ENCODE measurements around the gene RSPO1.
"Not testable (repeated sequence)": the region's sequence is repeated elsewhere in the genome, so short reads cannot be mapped to it uniquely, and the experiment has no call there.

RSPO1 gene

DNA sequence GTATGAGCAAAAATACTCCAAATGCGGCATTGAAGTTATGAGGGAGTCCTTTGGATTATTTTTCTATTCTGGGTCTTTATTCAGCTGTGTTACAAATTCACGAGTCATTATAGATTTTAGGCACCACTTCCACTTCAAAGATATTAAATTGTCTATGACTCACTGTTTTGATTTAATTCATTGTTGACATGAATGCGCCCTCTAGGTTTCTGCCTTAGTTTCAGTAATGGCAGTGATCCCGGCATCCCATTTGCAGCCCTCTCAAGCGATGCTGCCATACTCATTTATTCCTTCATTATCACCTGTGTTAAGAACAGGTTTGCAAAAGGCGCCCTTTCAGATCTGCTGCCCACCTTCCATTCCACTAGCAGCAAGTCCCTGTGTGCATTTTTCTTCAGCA is 14.0 kb downstream of the RSPO1 start:
- DNase-seq (ENCODE audit: low spot score) = no peak

DNA sequence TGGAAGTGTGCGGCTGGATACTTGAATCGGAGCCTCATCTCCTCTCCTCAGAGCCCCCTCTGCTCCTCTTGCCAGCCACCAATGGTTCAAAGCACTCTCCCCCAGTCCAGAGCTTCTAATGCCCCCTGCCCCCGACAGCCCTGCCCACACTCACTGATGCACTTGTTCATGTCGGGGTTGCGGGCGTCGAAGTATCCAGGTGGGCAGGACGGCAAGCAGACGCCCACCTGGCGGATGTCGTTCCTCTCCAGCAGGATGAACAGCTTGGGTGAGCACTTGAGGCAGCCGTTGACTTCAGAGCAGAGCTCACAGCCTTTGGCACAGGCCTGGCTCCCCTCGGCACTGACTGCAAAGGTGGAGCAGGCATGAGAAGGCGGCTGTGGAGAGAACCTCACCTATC is 18.4 kb downstream of the RSPO1 start:
- no peak for DNase-seq (ENCODE audit: low spot score)

DNA sequence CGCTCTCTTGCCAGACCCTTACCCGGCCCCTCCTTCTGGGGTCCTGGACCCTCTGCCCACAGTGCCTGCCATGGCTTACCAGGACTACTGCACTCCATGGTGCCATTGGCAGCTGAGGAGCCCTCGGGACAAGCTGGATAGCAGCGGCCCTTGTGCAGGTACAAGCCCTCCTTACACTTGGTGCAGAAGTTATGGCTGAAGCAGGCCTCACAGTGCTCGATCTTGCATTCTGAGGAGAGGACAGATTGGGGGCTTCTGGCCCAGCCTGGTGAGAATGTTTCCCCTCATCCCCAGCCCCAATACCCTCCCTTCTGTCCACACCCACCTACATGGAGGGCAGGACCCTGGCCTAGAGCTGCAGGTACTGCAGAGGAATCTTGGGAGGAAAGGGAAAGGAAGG is 20.6 kb downstream of the RSPO1 start:
- no peak for DNase-seq (ENCODE audit: low spot score)

DNA sequence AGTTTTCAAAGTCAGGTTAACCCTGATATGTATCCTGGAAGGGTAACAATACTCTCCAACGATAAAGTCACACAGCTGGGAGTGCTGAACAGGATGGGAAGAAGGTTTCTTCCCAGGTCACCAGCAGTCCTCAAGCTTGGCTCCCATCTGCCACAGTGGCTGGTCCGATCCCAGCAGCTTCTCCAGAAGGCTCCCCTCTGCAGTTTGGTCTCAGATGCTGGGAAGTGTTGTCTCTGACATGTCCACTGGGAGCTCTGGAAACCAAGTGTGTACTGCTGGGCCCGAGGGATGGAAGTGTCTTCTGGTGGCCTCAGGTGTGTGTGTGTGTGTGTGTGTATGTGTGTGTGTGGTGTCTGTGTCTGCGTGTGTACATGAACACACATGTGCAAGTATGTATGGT is 22.5 kb downstream of the RSPO1 start:
- no peak for DNase-seq (ENCODE audit: low spot score)

DNA sequence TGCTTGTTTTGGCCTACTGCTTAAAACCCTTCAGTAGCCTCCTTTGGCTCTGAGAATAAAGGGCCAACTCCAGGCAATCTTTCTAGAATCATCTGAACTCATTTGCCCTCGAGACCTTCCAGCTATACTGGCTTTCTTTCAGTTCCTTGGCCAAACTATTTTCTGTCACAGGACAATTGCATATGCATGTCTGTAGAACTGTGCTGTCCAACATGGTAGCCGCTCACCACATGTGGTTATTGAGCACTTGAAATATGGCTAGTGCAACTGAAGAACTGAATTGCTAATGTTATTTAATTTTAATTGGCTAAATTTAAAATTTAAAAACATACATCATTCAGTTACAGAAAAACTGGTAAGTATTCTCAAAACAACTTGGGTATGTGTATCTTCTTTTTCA is 24.7 kb downstream of the RSPO1 start:
- DNase-seq (ENCODE audit: low spot score) = no peak

DNA sequence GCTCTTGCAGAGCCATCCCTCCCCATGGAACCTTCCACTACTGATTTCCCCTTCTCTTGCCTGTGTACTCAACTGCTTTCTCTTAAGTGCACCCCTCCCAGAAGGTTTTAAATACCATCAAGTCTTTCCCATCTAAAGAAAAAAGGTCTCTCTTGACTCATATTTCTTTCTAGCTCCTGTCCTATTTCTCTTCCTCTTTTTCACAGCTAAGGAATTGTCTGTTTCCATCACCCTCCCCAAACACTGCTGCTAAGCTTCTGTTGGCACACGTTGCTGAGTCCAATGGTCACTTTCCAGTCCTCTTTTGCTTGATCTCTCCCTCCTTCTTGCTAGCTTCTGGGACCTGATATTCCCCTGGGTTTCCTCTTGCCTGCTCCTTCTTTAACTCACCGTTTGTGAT is 25.7 kb downstream of the RSPO1 start:
- no peak for DNase-seq (ENCODE audit: low spot score)

DNA sequence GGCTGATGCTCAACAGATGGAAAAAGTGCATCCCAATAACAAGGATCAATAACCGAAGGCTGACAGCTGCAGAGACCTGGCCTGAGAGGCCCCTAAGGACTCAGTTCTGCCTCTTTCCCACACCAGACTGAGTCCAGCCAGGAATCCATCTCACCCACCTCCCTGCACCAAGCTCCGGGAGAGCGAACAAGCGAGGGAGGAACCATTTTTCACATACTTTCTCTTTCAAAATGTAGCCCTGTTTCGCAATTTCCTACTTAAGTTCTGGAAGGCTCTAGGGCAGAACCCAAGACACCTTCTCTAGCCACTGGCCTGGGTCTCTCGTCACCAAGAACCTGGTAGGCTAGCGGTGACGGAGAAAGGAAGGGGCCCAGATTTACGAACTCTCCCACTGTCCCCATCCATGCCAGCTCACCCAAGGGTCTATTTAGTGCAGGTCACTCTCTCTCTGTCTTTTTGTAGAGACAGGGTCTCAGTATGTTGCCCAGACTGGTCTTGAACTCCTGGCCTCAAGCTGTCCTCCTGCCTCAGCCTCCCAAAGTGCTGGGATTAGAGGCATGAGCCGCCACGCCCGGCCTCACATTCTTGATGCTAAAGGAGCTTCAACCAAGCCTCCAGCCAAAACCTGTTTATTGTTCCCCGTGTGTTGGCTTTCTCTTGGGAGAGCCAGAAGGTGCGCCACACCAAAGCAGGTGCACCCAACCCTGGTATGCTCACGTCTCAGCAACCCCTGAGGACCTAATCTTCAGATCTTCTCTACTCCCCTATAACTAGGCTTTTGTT is 28.0 kb downstream of the RSPO1 start:
- DNase-seq (ENCODE audit: low spot score) = no peak

DNA sequence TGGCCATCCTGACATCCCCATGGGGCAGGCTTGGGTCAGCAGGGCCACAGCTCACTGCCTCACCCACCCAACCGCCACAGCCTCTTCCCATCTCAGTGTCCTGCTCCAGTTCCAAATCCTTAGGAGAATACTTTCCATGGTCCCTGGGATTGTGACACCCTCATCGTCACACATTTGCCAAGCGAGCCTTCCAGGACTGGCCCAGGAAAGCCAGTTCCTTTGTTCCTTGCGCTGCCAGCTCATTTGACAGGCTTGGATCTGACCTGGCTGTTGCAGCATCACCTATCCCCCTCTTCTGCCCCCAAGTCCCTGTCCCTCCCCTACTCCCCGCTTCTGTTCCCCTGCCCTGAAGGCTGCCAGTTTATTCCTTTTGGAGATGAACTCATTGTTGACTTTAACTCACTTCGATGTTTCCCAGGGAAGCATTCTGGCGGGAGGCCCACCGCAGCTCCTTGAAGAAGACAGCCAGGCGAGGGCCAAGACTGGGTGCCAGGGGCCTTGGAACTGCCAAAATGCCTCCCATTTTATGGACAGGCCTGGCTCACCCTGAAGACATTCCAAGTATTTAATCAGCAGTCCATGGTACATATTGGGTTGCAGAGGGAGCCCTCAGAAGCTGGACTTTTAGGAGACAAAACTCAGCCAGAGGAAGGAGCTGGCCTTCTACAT is 28.8 kb downstream of the RSPO1 start:
- no peak for DNase-seq (ENCODE audit: low spot score)

DNA sequence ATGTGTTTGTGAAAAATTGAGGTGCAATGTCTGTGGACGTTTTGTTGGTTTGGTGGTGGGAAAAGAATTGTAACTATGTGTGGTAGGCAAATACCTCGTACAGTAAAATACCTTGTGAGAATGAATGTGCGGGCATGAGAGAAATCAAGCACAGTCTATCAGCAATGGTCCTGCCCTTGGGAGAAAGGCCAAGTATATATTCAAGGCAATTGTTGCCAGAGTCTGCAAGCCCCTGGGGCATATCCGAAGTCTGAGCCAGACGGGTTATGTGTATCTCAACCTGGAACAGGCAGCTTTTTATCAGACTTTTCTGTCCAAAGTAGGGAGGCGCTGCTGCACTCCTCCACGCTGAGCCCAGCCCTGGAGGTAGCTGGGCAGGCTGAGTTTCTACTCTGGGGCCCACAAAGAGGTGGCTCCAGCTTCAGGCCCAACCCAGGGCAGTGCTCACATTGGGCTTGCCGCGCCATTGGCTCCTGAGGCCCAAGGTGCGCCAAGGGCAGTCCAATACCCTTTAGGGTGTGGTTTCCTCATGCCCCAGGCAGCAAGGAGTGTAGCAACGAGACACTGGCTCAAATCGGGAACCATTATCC is 29.5 kb downstream of the RSPO1 start:
- DNase-seq (ENCODE audit: low spot score) = no peak

DNA sequence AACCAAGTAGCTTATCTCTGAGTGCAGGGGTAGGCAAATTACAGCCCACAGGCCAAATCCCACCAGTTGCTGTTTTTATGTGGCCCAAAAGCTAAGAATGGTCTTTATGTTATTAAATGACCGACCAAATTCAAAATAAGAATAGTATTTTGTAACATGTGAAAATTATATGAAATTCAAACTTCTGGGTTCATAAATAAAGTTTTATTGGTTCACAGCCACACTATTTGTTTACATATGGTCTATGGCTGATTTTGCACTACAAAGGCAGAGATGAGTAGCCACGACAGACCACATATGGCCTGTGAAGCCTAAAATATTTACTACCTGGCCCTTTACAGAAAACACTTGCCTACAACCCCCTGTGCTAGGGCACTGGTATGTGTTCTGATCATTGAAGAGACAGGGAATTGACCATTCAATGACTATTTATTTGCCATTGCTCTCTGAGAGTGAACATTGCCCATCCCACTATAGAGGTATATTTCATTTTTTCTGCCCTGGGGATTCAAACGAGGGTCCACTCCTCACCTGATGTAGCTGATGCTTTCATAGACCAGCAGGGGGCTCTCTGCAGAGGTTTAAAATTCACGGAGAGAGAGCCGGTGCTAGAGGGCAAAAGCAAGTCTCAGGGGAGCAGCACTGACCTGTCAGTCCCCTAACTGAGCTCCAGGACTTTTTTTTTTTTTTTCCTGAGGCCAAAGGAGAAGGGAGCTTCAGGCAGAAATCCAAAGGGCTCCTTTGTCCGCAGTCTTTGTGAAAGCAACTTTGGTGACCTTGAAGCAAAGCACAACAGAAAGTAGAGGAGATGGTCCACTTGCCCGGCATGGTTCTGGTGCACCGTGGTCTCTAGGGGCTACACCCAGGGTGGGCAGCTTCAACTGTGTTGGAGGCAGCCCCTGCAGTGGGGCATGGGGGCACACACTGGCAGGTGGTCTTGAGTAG is 31.7 kb downstream of the RSPO1 start:
- peak; percentile 66 for DNase-seq (ENCODE audit: low spot score)

DNA sequence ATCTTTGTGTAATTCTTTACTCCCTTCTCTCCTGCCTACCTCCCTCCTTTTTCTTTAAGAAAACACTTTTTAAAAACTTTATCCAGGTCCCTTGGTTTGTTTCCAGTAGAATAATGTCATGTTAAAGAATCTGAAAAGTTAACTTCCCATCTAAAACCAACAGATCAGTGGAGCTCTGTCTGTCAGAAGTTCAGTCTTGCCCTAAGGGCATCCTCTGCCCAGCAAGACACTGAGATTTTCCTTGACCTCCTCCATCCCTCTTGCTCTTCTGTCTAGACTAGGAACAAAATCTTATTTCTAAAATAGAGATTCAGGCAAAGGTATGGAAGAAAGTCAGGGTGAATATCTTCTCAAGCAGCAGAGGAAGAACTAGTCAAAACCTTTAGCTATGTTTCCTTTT is 33.3 kb downstream of the RSPO1 start:
- DNase-seq (ENCODE audit: low spot score) = no peak

DNA sequence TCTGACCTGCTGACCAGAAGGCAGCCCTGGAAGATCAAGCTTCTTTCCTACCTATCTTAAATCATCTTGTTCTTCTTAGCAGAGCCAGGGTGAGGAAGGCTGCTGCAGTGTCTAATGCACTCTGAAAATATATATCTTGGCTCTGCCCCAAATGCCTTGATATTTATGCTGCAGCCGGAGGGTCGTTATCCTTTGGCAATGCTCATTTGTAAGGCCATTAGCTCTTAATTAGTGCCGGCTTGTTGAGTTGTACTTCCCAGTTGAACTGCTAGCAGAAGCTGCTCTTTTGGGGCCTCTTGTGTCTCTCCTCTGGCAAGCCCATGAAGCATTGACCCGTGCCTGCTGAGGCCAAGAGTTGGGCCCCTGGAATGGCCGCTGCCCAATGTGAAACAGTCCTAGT is 34.8 kb downstream of the RSPO1 start:
- DNase-seq (ENCODE audit: low spot score) = no peak

DNA sequence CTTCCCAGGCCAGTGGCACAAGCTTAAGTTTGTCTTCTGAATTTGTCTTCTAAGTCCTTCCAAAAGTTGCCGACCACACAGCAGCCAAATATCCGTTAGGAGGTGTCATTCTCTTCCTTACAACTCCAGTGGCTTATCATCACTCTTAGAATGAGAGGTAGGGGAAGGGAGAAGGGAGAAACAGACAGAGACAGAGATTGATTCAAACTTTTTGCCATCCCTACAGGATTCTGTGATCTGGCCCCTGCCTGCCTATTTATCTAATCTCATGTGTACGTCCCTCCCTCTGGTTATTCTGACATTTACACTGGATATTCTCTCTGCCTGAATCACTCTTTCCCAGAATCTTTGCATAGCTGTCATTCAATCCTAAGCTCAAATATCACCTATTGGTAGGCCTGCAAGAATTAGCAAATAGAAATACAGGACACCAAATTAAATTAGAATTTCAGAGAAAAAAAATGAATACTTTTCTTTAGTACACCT is 38.5 kb downstream of the RSPO1 start:
- no peak for DNase-seq (ENCODE audit: low spot score)

DNA sequence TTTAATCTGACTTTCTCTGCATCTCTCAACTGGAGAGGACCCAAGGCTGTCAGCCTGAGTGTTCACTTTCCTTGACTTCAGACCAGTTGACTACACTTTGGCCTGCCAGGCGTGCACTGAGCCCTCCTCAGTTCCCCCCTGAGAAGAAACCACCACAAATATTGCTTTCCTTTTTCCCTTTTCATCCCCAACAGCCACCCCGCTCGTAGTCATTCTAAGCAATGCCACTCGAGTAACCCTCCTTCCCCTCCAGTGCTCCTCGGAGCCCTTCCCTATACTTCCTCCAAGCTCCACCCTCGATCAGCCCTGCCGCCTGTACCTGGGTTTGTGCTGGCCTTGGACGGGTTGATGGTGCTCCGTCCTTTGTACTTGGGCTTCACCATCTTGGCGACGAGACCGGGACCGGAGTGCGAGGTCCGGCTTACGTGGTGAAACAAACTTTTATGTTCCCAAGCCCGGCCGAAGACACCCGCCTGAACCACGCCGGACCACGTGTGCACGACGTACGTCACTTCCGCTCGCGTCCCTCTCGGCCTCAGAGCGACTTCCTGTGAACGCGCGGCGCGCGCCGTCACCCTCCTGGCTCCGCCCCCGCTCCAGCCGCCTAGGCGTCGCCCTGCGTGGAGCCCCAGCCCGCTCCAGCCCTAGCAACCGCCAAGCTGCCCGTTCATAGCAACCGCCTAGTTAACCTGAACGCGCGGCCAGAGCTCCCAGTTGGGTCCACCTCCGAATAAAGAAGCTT is 39.1 kb downstream of the RSPO1 start, which contains the start of gene GNL2:
Gene GNL2, minus strand, starts transcription at position 498 of the 742 bp plus-strand sequence. Its CDS starts 115 bp downstream, at position 383.
- DNase-seq (ENCODE audit: low spot score) = peak; percentile 92

DNA sequence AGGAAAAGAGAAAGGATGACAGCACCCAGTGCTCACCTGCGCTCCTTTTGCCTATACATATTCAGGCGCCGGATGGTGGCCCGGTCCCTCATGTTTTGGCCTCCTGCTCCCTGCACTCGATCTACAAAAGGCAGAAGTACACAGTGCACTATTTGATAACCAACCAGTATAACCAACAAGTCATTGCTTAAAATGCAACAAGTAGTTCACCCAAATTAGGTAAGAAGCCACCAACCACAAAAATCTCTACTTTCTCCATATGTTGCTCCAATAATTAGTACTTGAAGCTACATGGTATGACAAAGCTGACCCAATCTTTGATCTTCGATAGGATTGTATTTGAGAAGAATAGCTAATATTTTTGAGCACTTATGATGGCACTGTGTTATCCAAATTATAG is 41.0 kb downstream of the RSPO1 start:
- no peak for DNase-seq (ENCODE audit: low spot score)

DNA sequence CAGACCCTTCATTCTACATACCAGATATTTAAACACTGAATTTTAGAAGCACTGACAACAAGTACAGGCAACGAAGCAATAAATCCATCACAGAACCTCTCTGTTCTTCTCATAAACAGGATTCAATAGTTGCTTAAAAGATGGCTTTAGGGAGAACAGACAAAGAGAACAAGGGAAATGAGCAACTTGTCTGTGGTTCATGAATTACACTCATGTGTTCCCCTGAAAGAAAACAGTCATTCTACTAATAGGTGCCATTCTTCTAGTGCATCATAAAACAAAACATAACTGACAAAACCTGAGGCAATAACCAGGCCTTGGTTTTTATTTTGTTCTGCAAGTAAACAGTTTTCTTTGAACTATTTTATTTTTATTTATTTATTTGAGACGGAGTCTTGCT is 45.8 kb downstream of the RSPO1 start:
- DNase-seq (ENCODE audit: low spot score) = no peak

DNA sequence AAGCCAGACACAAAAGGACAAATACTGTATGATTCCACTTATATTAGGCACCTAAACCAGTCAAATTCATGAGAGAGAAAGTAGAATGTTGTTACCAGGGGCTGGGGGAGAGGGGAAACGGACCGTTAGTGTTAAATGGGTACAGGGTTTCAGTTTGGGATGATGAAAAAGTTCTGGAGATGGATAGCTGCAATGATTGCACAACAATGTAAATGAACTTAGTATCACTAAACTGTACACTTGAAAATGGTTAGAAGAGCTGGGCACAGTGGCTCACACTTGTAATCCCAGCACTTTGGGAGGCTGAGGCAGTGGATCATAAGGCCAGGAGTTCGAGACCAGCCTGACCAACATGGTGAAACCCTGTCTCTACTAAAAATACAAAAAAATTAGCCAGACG is 50.1 kb downstream of the RSPO1 start:
- not testable (repeated sequence) for DNase-seq (ENCODE audit: low spot score)

DNA sequence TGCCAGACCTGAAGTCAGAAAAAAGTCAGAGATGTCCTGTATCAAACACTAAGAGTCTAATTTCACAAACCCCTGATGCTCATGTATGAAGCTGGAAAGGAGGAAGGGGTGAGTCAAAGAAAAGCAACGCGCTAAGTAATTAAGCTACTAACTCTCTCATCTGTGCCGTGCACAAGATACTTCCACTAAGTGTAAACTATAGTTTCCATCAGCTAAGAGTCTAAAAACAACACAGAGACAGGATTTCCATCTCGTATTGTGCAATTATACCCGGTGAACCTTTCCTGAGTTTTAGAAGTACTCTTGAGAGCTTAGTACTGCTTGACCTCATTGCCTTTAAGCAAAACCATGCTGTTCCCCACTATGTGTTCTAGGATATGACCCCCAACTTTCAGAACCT is 59.0 kb downstream of the RSPO1 start:
- DNase-seq (ENCODE audit: low spot score) = no peak

DNA sequence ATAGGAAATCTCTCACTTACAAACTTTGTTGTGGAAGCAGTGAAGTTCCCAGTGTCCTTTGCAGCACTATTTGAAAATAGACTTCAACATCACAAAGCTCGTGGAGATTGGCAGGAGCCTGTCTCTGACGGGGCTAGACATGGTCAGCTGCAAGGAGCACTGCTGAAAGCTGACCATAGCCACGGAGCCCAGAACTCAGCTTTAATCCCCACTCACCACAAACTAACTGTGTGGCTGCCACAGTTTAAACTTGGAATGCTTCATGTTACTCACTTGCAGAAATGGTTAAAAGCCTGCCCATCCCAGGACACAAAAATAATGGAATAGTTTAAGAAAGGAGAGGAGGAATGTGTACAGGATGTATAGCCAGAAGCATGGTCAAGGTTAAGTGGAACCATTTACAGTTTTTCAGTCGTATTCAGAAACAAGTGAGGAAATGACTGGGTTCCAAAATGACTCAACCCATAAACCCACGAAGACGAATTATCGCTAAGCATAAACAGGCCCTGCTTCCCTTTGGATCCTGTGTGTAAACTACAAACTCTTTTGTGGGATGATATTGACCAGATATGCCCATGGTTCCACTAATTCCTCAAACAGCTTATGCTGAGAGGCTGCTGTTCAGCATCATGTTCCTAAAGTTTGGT is 59.7 kb downstream of the RSPO1 start:
- DNase-seq (ENCODE audit: low spot score) = no peak

All from SK-N-DZ (cell line).